DLD1 (cell line): ENCODE measurements around the gene OR4A47.
"Not testable (repeated sequence)": the region's sequence is repeated elsewhere in the genome, so short reads cannot be mapped to it uniquely, and the experiment has no call there.

Experiments
- in situ Hi-C: cut with HindIII; loops from 2 replicates; pipeline ENCODE4 v1.10.0; 2017; ENCODE audit warnings: low sequenced_read_pairs

Gene OR4A47, protein sequence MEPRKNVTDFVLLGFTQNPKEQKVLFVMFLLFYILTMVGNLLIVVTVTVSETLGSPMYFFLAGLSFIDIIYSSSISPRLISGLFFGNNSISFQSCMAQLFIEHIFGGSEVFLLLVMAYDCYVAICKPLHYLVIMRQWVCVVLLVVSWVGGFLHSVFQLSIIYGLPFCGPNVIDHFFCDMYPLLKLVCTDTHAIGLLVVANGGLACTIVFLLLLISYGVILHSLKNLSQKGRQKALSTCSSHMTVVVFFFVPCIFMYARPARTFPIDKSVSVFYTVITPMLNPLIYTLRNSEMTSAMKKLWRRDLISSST

DNA sequence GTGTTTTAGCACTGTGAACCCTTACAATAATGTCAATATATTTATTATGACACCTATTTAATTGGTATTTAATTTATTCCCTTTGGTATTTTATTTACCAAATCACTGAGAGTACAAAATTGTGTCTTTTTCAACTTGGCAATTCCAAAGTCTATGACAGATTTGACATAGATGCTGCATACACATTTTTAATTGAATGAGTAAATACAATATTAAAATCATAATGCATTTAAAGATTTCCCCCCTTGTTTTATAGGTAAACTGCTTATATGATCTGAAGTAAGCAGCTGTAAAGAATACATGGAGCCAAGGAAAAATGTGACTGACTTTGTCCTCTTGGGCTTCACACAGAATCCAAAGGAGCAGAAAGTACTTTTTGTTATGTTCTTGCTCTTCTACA, at the start of gene OR4A47:
OR4A47 (plus strand) TSS at position 301 of the 400 bp plus-strand sequence; CDS start at position 301, 0 bp downstream.
- in situ Hi-C loops: not testable (repeated sequence)

DNA sequence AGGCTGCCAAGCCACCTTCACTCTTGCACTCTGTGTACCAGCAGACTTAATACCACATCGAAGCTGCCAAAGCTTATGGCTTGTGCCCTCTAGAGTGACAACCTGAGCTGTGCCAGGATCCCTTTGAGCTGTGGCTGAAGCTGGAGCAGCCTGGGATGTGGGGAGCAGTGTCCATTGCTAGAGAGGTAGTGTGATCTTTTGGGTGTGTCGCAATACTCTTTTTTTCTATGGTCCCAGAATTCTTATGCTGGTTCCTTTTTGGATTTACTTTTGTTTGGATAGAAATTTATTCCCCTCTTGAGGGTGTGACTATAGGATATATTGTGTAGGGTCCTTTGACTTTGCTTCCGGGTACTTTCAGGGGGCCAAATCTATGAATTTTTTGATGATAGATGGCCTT, 32.7 kb upstream of the OR4A47 start:
- in situ Hi-C loops: not testable (repeated sequence)

DNA sequence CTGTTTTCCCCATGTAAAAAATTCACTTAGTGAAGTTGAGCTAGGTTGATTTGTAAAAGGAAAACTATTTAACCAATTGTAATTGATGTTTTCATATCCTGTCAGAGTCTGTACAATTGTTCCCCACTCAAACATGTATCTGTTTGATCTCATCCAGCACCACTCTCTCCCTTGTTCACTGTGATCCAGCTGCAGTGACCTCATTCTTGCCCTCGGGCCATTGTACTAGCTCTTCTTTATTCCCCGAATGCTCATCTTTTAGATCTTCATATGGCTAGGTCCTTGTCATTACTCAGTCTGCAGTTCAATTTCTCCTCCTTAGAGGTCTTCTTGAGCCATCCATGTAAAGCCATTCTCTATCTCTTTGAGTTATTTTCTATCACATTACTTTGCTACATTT, 14.6 kb upstream of the OR4A47 start:
- in situ Hi-C loops: not testable (repeated sequence)

DNA sequence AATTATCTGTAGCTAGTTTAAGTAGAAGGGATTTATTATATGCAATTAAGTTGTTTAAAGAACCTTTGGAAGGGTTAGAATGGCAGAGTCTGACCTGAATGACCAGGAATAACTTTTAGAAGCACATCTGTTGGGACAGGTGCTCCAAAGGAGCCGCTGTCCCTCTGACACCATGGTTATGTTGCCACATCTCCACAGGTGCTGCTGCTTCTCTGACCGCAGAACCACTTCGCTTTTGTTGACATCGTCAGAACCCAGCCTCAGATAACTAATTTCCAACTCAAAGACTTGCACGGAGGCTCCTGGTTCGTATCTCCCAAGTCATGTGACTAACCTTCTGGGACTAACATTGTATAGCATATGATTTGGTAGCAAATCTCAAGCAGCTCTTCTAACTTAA, 13.9 kb upstream of the OR4A47 start:
- in situ Hi-C loops: not testable (repeated sequence)

DNA sequence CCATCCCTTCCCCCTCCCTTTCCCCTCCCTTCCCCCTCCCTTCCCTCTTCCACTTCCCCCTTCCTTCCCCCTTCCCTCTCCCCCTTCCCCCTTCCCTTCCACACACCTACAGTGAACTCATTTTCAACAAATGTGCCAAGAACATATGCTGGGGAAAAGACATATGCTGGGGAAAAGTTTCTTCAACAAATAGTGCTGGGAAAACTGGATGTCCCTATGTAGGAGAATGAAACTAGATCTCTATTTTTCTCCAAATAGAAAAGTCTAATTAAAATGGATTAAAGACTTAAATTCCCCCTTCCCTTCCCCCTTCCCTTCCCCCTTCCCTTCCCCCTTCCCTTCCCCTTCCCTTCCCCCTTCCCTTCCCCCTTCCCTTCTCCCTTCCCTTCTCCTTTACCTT, 17.6 kb downstream of the OR4A47 start:
- in situ Hi-C loops: not testable (repeated sequence)

DNA sequence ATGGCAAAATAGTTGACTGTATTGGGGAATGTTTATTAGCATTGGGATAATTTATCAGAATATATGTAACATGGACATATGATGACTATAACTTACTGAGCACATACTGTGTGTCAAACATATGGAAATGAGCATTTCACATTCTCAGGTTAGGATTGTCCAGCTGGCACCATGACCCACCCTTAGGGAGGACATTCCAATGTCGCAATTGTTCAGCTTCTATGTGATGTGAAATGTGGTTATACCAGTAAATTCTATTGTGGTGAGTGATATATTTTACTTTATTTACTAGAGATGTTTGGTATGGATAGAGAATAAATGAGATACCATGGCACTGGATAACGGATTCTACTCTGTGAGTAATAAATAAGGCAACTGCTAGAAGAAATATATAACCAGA, 50.4 kb downstream of the OR4A47 start:
- in situ Hi-C loops: no loop called here
